ENCODE data around the gene TIE1. TPM values are rescaled to one million over a fixed set of nuclear protein-coding genes. Genes with fewer than 3 reads are reported as not detected.

The TIE1 gene
- total and polyA plus RNA-seq, 2 of the 13 experiments (the other 11 are each of a cell fraction or from before 2014, with no cell fraction given): 0.58 to 0.84 TPM

DNA sequence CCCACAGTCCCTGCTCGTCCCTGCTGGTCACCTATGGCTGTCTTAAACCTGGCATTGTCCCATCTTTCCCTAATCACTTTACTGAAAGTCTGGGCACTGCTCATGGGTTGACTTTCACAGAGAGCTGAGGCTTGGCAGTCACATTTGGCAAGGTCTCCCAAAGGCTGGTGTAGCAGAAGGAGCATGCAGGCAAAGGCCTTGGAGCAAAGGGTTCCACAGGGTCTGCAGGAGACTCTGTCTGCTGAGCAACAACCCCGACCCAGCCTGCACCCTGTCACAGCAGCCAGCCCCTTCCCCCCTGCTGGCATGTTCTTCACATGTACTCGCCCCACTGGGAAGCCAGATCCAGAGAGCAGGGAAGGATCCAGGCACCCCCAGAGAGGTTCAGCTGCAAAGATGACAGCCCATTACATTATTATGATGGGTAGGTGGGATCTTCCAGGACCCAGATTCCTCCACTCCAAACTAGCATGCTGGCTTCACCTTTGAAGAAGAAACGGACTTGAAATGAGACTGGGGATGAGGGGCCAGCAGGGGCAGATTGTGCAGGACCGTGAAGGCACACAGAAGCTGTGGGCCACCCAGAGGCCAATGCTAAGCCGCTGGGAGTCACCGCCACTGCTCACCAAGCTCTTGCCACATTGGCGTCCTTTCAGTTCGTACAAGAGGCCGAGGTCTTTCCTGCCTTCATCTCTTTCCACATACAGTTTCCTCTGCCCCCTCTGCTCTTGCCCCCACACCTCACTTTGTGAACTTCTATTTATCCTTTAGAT is 45.2 kb upstream of the TIE1 start:
- 5% methylated on average over 8 of the region's 10 CpGs for WGBS (ENCODE audit: low lambda C conversion rate)
- Histone ChIP-seq H3K4me2 (ENCODE audit: low read depth, low read length) (peak overlapping the region; percentile 45), H3K4me3 (replicated peaks in 1 of 3; ENCODE audit: insufficient read depth in 1 of 3, low read depth in 2 of 3, low read length in 3 of 3) (no peak overlapping the region), H3K36me3 (replicated peaks in 1 of 2; ENCODE audit: control insufficient read depth in 1 of 2, insufficient read depth in 2 of 2, low read length in 2 of 2) (no peaks in the 10 kb centered on the region), H3K27me3 (ENCODE audit: control insufficient read depth in 1 of 2, insufficient read depth in 2 of 2, low read length in 2 of 2) (peaks cover 3 to 15% of the 10 kb centered on the region in 2 experiments; a peak in 3 of 5 replicates), H3K9ac (ENCODE audit: insufficient read depth, low read depth, low read length) (no peak overlapping the region), H3K27ac (ENCODE audit: extremely low read length, insufficient read depth, low read length) (no peak overlapping the region), H3K79me2 (ENCODE audit: insufficient read depth, low read length) (no peaks in the 10 kb centered on the region), H3K4me1 (ENCODE audit: insufficient read depth, low read length) (peaks cover 8% of the 10 kb centered on the region; the same call in 1 of the 2 replicates), H2AFZ (ENCODE audit: low read length) (no peak overlapping the region), H4K20me1 (ENCODE audit: insufficient read depth, low read length) (no peaks in the 10 kb centered on the region), H3K9me3 (ENCODE audit: low read length) (0 out of 2 replicates have a peak, but pooled peaks cover 12% of the 10 kb centered on the region)
- no peak for TF ChIP-seq ADNP (CRISPR knock-in tag; IDR thresholded peaks at IDR 0.05)
- TF ChIP-seq ZBTB20 (CRISPR knock-in tag; IDR thresholded peaks at IDR 0.05; ENCODE audit: borderline replicate concordance, low read depth): no peak
- no peak for TF ChIP-seq POGK (CRISPR knock-in tag; conservative IDR thresholded peaks at IDR 0.05)
- TF ChIP-seq ARNT (IDR thresholded peaks at IDR 0.05): no peak
- TF ChIP-seq, protein P1, sequence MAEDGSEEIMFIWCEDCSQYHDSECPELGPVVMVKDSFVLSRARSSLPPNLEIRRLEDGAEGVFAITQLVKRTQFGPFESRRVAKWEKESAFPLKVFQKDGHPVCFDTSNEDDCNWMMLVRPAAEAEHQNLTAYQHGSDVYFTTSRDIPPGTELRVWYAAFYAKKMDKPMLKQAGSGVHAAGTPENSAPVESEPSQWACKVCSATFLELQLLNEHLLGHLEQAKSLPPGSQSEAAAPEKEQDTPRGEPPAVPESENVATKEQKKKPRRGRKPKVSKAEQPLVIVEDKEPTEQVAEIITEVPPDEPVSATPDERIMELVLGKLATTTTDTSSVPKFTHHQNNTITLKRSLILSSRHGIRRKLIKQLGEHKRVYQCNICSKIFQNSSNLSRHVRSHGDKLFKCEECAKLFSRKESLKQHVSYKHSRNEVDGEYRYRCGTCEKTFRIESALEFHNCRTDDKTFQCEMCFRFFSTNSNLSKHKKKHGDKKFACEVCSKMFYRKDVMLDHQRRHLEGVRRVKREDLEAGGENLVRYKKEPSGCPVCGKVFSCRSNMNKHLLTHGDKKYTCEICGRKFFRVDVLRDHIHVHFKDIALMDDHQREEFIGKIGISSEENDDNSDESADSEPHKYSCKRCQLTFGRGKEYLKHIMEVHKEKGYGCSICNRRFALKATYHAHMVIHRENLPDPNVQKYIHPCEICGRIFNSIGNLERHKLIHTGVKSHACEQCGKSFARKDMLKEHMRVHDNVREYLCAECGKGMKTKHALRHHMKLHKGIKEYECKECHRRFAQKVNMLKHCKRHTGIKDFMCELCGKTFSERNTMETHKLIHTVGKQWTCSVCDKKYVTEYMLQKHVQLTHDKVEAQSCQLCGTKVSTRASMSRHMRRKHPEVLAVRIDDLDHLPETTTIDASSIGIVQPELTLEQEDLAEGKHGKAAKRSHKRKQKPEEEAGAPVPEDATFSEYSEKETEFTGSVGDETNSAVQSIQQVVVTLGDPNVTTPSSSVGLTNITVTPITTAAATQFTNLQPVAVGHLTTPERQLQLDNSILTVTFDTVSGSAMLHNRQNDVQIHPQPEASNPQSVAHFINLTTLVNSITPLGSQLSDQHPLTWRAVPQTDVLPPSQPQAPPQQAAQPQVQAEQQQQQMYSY (CRISPR knock-in tag; IDR thresholded peaks at IDR 0.05): no peak
- TF ChIP-seq CAMTA2 (CRISPR knock-in tag; IDR thresholded peaks at IDR 0.05; ENCODE audit: borderline replicate concordance): no peak
- no peak for TF ChIP-seq JUN (CRISPR knock-in tag; IDR thresholded peaks at IDR 0.05)
- TF ChIP-seq BHLHE40 (IDR thresholded peaks at IDR 0.05; ENCODE audit: low read length): no peak
- no peak for TF ChIP-seq SNAI1 (CRISPR knock-in tag; IDR thresholded peaks at IDR 0.05; ENCODE audit: borderline replicate concordance)
- TF ChIP-seq DR1 (CRISPR knock-in tag; IDR thresholded peaks at IDR 0.05): no peak
- TF ChIP-seq GATA4 (IDR thresholded peaks at IDR 0.05; ENCODE audit: borderline replicate concordance, low read depth): no peak
- TF ChIP-seq IKZF4 (CRISPR knock-in tag; IDR thresholded peaks at IDR 0.05; ENCODE audit: borderline replicate concordance, low read depth, not compliant biosample characterization): no peak
- in situ Hi-C loops (cut with HindIII; ENCODE audit: extremely low pct_ligation_motif_present, low pct_unique_long_range_greater_than_20kb) (no loop called here), intact Hi-C loops (cut with micrococcal nuclease; ENCODE audit: unreplicated experiment) (no loop called here)
- CTCF ChIA-PET (ENCODE audit: low intra/inter-chr PET ratio, low total read pairs): no interaction called here
- FAIRE-seq: no peak
- no TSS peak for BruUV-seq (replicated peaks)
- peak; percentile 89 for ATAC-seq
- POLR2A ChIA-PET: no interaction called here
- DNase-seq (ENCODE audit: low spot score): no peak

Measured in HepG2 (cell line).